ENCODE data around the gene AMZ2. TPM values are rescaled to one million over a fixed set of nuclear protein-coding genes. Genes with fewer than 3 reads are reported as not detected.

AMZ2 gene
- 10 to 100 TPM; 58.5 to 89.2 (median 72.0) TPM for total RNA-seq

- no peak for TF ChIP-seq CTCF (IDR thresholded peaks at IDR 0.05; ENCODE audit: low read depth)
Observed at GRCh38 chr17:68247445-68248198, at the start of gene AMZ2. Gene AMZ2 (plus strand): TSS chr17:68248043. CDS start chr17:68250188, 2,145 bp downstream.

- TF ChIP-seq CTCF (IDR thresholded peaks at IDR 0.05; ENCODE audit: low read depth): no peak
Observed at GRCh38 chr17:68198931-68199836, 48.7 kb upstream of the AMZ2 start.

GRCh38 chr17:68199837-68200688, 47.8 kb upstream of the AMZ2 start:
- no peak for TF ChIP-seq CTCF (IDR thresholded peaks at IDR 0.05; ENCODE audit: low read depth)

GRCh38 chr17:68200689-68201417, 47.0 kb upstream of the AMZ2 start:
- TF ChIP-seq CTCF (IDR thresholded peaks at IDR 0.05; ENCODE audit: low read depth): no peak

- TF ChIP-seq CTCF (IDR thresholded peaks at IDR 0.05; ENCODE audit: low read depth): no peak
Observed at GRCh38 chr17:68204736-68205135, 43.1 kb upstream of the AMZ2 start.

- no peak for TF ChIP-seq CTCF (IDR thresholded peaks at IDR 0.05; ENCODE audit: low read depth)
Observed at GRCh38 chr17:68205251-68205807, 42.5 kb upstream of the AMZ2 start.
